PC-3 (cell line): ENCODE results near the gene SLC19A1.

Source experiments
- EZH2 ChIP-seq: fragments of 300-600 bp; sonication (generic); IDR thresholded peaks from one replicate; pipeline ENCODE4 v1.6.1; 2017; ENCODE audit warnings: antibody characterized with exemption, mild to moderate bottlenecking, low read length; ENCODE audit not compliant: unreplicated experiment
- TF ChIP-seq, protein P1 (sequence below): fragments of 300-600 bp; sonication (generic); conservative IDR thresholded peaks from 2 replicates; pipeline ENCODE4 v1.5.1; 2017; ENCODE audit warnings: antibody characterized with exemption, low read depth, mild to moderate bottlenecking, low read length

DNA sequence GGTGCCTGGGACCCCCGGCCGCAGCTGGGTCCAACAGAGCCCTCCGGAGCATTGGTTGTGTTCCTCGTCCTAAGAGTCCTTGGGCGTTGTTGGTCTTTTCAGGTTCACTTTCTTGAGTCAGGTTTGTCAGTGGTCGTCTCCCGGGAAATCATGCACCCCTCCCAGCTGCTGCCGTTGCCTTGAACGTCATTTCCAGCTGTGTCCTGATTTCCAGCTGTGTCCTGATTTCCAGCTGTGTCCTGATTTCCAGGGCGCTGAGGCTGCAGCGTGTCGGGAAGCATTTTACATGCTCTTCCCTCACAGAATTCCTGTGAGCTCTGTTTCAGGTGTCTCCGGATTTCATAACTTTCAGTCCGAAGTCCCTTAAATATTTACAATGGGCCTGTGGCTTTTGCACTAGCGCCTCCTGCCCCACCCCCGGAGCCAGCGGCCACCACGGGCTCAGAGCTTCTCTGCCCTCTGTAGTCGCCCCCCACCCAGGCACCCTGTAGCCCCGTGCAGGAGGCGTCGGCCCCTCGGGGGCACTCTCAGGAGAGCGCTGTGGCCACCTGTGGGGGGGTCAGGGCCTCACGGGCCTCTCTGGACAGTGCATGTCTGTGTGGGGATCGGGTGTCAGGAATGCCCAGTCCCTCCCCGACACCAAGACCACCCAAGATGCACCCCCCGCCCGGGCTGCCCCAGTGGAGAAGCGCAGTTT lies 70.6 kb downstream of the SLC19A1 start:
- TF ChIP-seq, protein P1, sequence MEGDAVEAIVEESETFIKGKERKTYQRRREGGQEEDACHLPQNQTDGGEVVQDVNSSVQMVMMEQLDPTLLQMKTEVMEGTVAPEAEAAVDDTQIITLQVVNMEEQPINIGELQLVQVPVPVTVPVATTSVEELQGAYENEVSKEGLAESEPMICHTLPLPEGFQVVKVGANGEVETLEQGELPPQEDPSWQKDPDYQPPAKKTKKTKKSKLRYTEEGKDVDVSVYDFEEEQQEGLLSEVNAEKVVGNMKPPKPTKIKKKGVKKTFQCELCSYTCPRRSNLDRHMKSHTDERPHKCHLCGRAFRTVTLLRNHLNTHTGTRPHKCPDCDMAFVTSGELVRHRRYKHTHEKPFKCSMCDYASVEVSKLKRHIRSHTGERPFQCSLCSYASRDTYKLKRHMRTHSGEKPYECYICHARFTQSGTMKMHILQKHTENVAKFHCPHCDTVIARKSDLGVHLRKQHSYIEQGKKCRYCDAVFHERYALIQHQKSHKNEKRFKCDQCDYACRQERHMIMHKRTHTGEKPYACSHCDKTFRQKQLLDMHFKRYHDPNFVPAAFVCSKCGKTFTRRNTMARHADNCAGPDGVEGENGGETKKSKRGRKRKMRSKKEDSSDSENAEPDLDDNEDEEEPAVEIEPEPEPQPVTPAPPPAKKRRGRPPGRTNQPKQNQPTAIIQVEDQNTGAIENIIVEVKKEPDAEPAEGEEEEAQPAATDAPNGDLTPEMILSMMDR, result no peak
- TF ChIP-seq EZH2, result no peak
